Prostate gland (tissue), 2 donors: Measurements from ENCODE around the gene C17orf100.

ENCODE experiments used
- CTCF ChIP-seq, 4 experiments: fragments of 200-600 bp in 2 of 4; fragments of 450-650 bp in 2 of 4; sonication (generic) in 2 of 4; IDR thresholded peaks; 1 replicate in 3 of 4; 2 replicates in 1 of 4; pipeline ENCODE4 v1.5.1; 2016 to 2019; ENCODE audit warnings: antibody characterized with exemption in 4 of 4, mild to moderate bottlenecking in 2 of 4, moderate library complexity in 2 of 4
- POLR2AphosphoS5 ChIP-seq: sonication (generic); formaldehyde crosslinking; IDR thresholded peaks from one replicate; pipeline ENCODE4 v1.6.1; 2017; ENCODE audit warnings: antibody characterized with exemption

- TF ChIP-seq CTCF (IDR thresholded peaks at IDR 0.05), result no peak
- TF ChIP-seq POLR2AphosphoS5, result no peak
Observed at GRCh38 chr17:6681671-6682070, 30.1 kb downstream of the C17orf100 start.
